ENCODE measurements around the gene ITSN1. TPM values are rescaled to one million over a fixed set of nuclear protein-coding genes. Genes with fewer than 3 reads are reported as not detected.

Gene ITSN1
- total RNA-seq, 4 donors from 2014 or later = 31.1 to 42.5 (median 35.9) TPM

DNA sequence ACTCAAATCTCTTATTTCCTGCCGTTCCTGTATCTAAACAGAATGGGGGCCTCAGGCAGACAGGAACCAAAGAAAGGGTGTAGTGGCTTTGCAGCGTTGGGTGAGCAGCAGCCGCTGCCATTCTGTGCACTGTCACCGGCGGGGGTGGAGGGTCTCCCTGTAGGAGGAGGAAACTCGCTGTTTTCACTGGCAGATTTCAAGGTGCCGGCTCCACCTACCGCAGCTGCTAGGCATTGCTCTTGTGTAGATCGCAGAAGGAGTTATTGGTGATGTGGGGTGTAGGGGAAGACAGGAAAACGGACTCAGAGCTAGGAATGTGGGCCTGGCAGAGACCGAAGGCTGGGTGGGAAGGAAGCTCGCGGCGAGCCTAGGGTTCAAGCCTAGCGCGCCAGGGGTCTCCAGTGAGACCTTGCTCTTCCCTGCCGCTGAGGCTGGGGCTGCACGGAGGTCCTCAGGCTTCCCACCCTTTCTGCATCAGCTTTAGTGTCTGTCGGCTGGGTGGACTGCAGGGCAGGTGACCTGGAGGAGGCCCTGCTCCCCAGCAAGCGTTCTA, 252.5 kb downstream of the ITSN1 start:
- Histone ChIP-seq H3K4me1 (peaks cover 7 to 28% (median 25%) of the 10 kb centered on the region in 4 donors), H3K9me3 (no peaks in the 10 kb centered on the region), H3K4me3 (peak overlapping the region; percentile 39 to 53 (median 40)), H3K27ac (replicated peaks in 1 of 4) (no peak overlapping the region), H3K36me3 (no peaks in the 10 kb centered on the region), H3K27me3 (no peaks in the 10 kb centered on the region)
- 3% methylated on average over 20 of the region's 20 CpGs for WGBS
- peak; percentile 94 for DNase-seq (ENCODE audit: extremely low spot score)
- intact Hi-C loops (cut with DNase I) = loop anchor here (10.0 kb wide), 1 partner anchor 80 kb away; no protein-coding TSS in a partner anchor
- TF ChIP-seq POLR2AphosphoS5 (IDR thresholded peaks at IDR 0.05) (peak in 1 of 2 donors; percentile 36), EP300 (IDR thresholded peaks at IDR 0.05) (no peak), POLR2A (IDR thresholded peaks at IDR 0.05; ENCODE audit: low read depth) (no peak)
- TF ChIP-seq, protein P1, sequence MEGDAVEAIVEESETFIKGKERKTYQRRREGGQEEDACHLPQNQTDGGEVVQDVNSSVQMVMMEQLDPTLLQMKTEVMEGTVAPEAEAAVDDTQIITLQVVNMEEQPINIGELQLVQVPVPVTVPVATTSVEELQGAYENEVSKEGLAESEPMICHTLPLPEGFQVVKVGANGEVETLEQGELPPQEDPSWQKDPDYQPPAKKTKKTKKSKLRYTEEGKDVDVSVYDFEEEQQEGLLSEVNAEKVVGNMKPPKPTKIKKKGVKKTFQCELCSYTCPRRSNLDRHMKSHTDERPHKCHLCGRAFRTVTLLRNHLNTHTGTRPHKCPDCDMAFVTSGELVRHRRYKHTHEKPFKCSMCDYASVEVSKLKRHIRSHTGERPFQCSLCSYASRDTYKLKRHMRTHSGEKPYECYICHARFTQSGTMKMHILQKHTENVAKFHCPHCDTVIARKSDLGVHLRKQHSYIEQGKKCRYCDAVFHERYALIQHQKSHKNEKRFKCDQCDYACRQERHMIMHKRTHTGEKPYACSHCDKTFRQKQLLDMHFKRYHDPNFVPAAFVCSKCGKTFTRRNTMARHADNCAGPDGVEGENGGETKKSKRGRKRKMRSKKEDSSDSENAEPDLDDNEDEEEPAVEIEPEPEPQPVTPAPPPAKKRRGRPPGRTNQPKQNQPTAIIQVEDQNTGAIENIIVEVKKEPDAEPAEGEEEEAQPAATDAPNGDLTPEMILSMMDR (IDR thresholded peaks at IDR 0.05) = peak; percentile 61 to 70 (median 66)

DNA sequence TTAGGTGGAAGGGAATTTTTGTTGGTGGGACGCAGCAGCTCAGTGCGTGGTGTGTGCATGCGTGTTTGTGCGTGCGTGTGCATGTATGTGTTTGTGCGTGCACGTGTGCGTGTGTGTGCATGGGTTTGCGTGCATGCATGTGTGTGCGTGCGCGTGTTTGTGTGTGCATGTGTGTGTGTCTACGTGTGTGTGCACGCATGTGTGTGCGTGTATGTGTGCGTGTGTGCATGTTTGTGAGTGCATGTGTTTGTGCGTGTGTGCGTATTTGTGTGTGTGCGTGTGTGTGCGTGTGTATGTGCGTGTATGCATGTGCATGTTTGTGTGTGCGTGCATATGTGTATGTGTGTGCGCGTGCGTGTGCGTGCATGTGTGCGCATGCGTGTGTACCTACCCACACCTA, 253.1 kb downstream of the ITSN1 start:
- Histone ChIP-seq H3K9me3 (no peaks in the 10 kb centered on the region), H3K36me3 (peaks cover 0 to 3% (median under 1%) of the 10 kb centered on the region in 4 donors), H3K4me1 (peaks cover 7 to 29% (median 25%) of the 10 kb centered on the region in 4 donors), H3K27me3 (no peaks in the 10 kb centered on the region), H3K27ac (replicated peaks in 1 of 4) (no peak overlapping the region), H3K4me3 (peak overlapping the region in 1 of 4 donors; percentile 41)
- TF ChIP-seq POLR2A (IDR thresholded peaks at IDR 0.05; ENCODE audit: low read depth) (no peak), POLR2AphosphoS5 (IDR thresholded peaks at IDR 0.05) (no peak), EP300 (IDR thresholded peaks at IDR 0.05) (no peak)
- TF ChIP-seq, protein P1 (IDR thresholded peaks at IDR 0.05) = no peak
- DNase-seq (ENCODE audit: extremely low spot score) = no peak
- 87% methylated on average over 28 of the region's 28 CpGs for WGBS
- intact Hi-C loops (cut with DNase I) = loop anchor here (10.0 kb wide), 1 partner anchor 81 kb away; no protein-coding TSS in a partner anchor

DNA sequence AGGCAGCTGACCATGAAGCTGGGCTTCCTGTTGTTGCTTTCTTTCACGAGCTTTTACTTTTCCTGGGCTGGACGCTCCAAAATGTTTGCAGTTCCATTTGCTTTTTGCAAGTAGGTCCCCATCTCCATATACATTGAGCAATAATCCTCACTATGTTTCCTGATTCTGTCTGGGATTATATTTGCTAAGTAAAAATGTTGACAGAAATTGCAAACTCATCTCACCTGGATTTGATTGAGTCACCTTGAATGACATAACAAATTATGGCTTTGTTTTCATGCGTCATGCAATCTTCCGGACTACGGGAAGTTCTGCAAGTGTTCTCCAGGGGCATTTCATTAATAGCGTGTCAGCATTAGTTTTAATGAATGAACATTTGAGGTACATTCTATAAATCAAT, 254.4 kb downstream of the ITSN1 start:
- Histone ChIP-seq H3K4me1 (peaks cover 7 to 29% (median 25%) of the 10 kb centered on the region in 4 donors), H3K36me3 (peaks cover 0 to 11% (median 7%) of the 10 kb centered on the region in 4 donors), H3K9me3 (no peaks in the 10 kb centered on the region), H3K27ac (replicated peaks in 1 of 4) (no peak overlapping the region), H3K27me3 (no peaks in the 10 kb centered on the region), H3K4me3 (no peak overlapping the region)
- TF ChIP-seq POLR2AphosphoS5 (IDR thresholded peaks at IDR 0.05) (no peak), POLR2A (IDR thresholded peaks at IDR 0.05; ENCODE audit: low read depth) (no peak), EP300 (IDR thresholded peaks at IDR 0.05) (no peak)
- TF ChIP-seq, protein P1 (IDR thresholded peaks at IDR 0.05) = no peak
- no peak for DNase-seq (ENCODE audit: extremely low spot score)
- intact Hi-C loops (cut with DNase I) = loop anchor here (10.0 kb wide), 1 partner anchor 82 kb away; no protein-coding TSS in a partner anchor
- WGBS = 80% methylated on average over 6 of the region's 6 CpGs

DNA sequence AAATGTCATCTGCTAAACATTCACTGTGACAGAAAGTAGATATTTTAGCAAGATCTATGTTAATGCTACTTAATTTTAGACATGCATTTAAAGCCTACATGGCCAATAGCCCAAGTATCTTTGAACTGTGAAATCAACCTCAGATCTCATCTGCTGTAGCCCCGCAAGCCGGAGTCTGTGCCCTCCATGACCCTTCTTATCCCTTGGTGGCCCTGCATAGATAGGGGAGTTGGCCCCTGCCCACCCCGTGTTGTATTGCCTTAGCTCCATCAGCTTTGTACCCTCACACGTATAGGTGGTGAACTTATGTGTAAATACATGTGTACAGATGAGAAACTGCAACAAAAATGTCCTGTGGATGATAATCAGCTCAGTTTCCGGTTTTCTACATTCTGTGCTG, 254.8 kb downstream of the ITSN1 start:
- intact Hi-C loops (cut with DNase I) = loop anchor here (10.0 kb wide), 1 partner anchor 82 kb away; no protein-coding TSS in a partner anchor
- no peaks in the 10 kb centered on the region for H3K27me3 ChIP-seq
- H3K27ac ChIP-seq (replicated peaks in 1 of 4) = no peak overlapping the region
- WGBS = 88% methylated on average over 3 of the region's 5 CpGs
- no peak overlapping the region for H3K4me3 ChIP-seq
- peaks cover 0 to 15% (median 11%) of the 10 kb centered on the region in 4 donors for H3K36me3 ChIP-seq
- TF ChIP-seq, protein P1 (IDR thresholded peaks at IDR 0.05) = no peak
- TF ChIP-seq EP300 (IDR thresholded peaks at IDR 0.05) (no peak), POLR2A (IDR thresholded peaks at IDR 0.05; ENCODE audit: low read depth) (no peak), POLR2AphosphoS5 (IDR thresholded peaks at IDR 0.05) (no peak)
- peaks cover 7 to 29% (median 25%) of the 10 kb centered on the region in 4 donors for H3K4me1 ChIP-seq
- DNase-seq (ENCODE audit: extremely low spot score) = no peak
- H3K9me3 ChIP-seq = no peaks in the 10 kb centered on the region

Data from esophagus muscularis mucosa (tissue), 4 donors.